Tibial artery (tissue), 4 donors: ENCODE results near the gene PLIN4.
A peak's percentile ranks its signal among the peaks of the same experiment; 100 is the strongest.

Experiments used
- DNase-seq, 2 donors: peaks; one replicate each; pipeline ENCODE4 v3.0.0-alpha.2; 2019
- H3K27ac ChIP-seq, 2 donors: fragments of 200-600 bp; sonication (generic) in 1 of 2; 1 replicate in 1 of 2; 2 replicates in 1 of 2; pipeline ENCODE4 v1.5.1; 2018 to 2019; ENCODE audit warnings: mild to moderate bottlenecking in 1 of 2
- H3K27me3 ChIP-seq, 2 donors: fragments of 200-600 bp; sonication (generic) in 1 of 2; one replicate each; pipeline versions ENCODE4 v1.5.1 to v1.6.0; 2016 to 2019
- H3K36me3 ChIP-seq, 3 donors: fragments of 200-600 bp; sonication (generic) in 2 of 3; one replicate each; pipeline ENCODE4 v1.5.1; 2016 to 2019; ENCODE audit warnings: mild to moderate bottlenecking in 2 of 3
- H3K4me1 ChIP-seq, 4 donors: fragments of 200-600 bp; sonication (generic) in 2 of 4; 1 replicate in 3 of 4; 2 replicates in 1 of 4; pipeline ENCODE4 v1.5.1; 2016 to 2019
- H3K4me3 ChIP-seq, 2 donors: fragments of 200-600 bp; sonication (generic) in 1 of 2; 1 replicate in 1 of 2; 2 replicates in 1 of 2; pipeline ENCODE4 v1.5.1; 2018 to 2019; ENCODE audit warnings: mild to moderate bottlenecking in 2 of 2
- H3K9me3 ChIP-seq, 3 donors: fragments of 200-600 bp; sonication (generic) in 1 of 3; one replicate each; pipeline ENCODE4 v1.5.1; 2016 to 2019
- CTCF ChIP-seq, 2 experiments: fragments of 200-600 bp in 1 of 2; fragments of 450-650 bp in 1 of 2; IDR thresholded peaks; one replicate each; pipeline ENCODE4 v1.5.1; 2017 to 2019; ENCODE audit warnings: antibody characterized with exemption in 2 of 2, mild to moderate bottlenecking in 1 of 2, moderate library complexity in 1 of 2
- intact Hi-C: fragments of 100-400 bp; cut with DNase I; formaldehyde crosslinking; loops from one replicate; pipeline ENCODE4 v1.15.0; 2023; ENCODE audit warnings: low total_unique reads

PLIN4 gene

DNA sequence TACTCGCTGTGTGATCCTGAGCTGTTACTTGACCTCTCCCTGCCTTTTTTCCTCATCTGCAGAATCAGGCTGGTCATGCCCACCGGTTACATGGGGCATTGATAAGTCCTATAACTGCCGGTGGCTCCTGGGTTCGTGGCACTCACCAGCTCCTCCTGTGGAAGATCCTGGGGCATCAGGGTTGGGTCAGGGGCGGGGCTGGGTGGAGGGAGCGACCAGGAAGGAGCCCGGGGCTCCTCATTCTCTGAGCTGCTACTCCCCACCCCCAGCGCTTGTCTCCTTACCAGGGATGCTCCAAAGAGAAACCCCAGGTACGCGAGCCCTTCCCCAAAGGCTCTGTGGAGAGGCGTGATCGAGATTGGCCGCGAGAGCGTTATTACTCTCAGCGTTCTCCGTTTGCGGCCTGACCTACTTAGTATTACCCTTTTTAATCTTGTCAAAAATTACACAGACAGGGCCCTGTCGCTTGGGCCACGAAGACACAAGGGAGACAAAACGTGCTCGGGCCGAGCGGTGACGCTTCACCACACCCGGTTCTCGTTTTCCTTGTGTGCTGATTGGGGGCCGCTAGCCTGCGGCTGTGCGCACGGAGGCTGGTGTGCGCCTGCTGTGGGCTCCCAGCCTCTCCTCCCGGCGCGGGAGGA is 35.4 kb downstream of the PLIN4 start:
- peaks cover 0 to 90% (median 32%) of the 10 kb centered on the region in 3 donors for H3K36me3 ChIP-seq

GRCh38 chr19:4477034-4477801 is 41.1 kb downstream of the PLIN4 start:
- no peak for TF ChIP-seq CTCF (IDR thresholded peaks at IDR 0.05)
- Histone ChIP-seq H3K4me3 (no peak overlapping the region), H3K36me3 (peaks cover 15 to 70% (median 37%) of the 10 kb centered on the region in 3 donors), H3K9me3 (no peaks in the 10 kb centered on the region), H3K4me1 (peaks cover 0 to 27% (median 25%) of the 10 kb centered on the region in 4 donors), H3K27me3 (no peaks in the 10 kb centered on the region), H3K27ac (no peak overlapping the region)
- intact Hi-C loops = no loop called here
- DNase-seq = no peak

More for the DNA sequence above, 35.4 kb downstream of the PLIN4 start:
- DNase-seq = no peak
- H3K27ac ChIP-seq = no peak overlapping the region
- no peaks in the 10 kb centered on the region for H3K27me3 ChIP-seq
- no peaks in the 10 kb centered on the region for H3K9me3 ChIP-seq
- intact Hi-C loops = no loop called here
- no peaks in the 10 kb centered on the region for H3K4me1 ChIP-seq
- H3K4me3 ChIP-seq = no peak overlapping the region
- TF ChIP-seq CTCF (IDR thresholded peaks at IDR 0.05) = no peak

DNA sequence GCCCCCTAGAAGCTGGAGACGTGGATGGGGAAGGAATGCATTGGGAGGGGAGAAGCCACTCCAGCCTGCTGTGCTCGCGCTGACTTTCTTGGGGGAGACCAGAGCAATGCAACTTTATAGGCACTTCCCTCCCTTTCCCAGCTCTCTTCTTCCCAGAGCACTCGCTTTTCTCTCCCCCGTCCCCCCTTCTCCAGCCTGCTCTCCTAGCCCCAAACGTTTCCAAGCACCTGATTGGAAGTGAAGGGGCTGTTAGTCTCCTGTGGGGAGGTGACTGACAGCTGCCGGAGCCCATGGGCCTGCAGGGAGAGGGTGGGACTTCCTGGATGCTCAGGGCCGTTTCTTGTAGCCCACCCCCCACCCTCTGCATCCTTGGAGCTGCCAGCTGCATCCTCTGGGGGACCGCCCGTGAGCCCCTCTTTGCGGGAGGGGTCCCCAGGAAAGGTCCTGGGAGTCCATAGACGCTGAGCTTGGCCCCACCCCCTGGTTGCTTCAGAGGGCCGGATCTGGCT is 43.7 kb downstream of the PLIN4 start:
- Histone ChIP-seq H3K27me3 (no peaks in the 10 kb centered on the region), H3K4me1 (peaks cover 0 to 31% (median 25%) of the 10 kb centered on the region in 4 donors), H3K36me3 (peaks cover 15 to 44% (median 28%) of the 10 kb centered on the region in 3 donors), H3K27ac (peak overlapping the region; percentile 22 to 30), H3K4me3 (peak overlapping the region; percentile 16 to 98), H3K9me3 (no peaks in the 10 kb centered on the region)
- no peak for TF ChIP-seq CTCF (IDR thresholded peaks at IDR 0.05)
- DNase-seq = no peak
- intact Hi-C loops = no loop called here

GRCh38 chr19:4473763-4474513 is 44.3 kb downstream of the PLIN4 start:
- no peaks in the 10 kb centered on the region for H3K27me3 ChIP-seq
- DNase-seq = no peak
- intact Hi-C loops = no loop called here
- peaks cover 0 to 31% (median 25%) of the 10 kb centered on the region in 4 donors for H3K4me1 ChIP-seq
- peaks cover 15 to 37% (median 27%) of the 10 kb centered on the region in 3 donors for H3K36me3 ChIP-seq
- no peaks in the 10 kb centered on the region for H3K9me3 ChIP-seq
- H3K4me3 ChIP-seq = peak overlapping the region; percentile 16 to 98
- peak overlapping the region; percentile 22 to 30 for H3K27ac ChIP-seq
- TF ChIP-seq CTCF (IDR thresholded peaks at IDR 0.05) = no peak

- Histone ChIP-seq H3K27ac (peak overlapping the region; percentile 63 to 77), H3K36me3 (peaks cover 15 to 30% (median 19%) of the 10 kb centered on the region in 3 donors), H3K9me3 (no peaks in the 10 kb centered on the region), H3K4me3 (peak overlapping the region; percentile 97 to 98), H3K27me3 (no peaks in the 10 kb centered on the region), H3K4me1 (peaks cover 0 to 31% (median 25%) of the 10 kb centered on the region in 4 donors)
- no peak for TF ChIP-seq CTCF (IDR thresholded peaks at IDR 0.05)
- intact Hi-C loops = no loop called here
- no peak for DNase-seq
These were observed 45.1 kb downstream of the PLIN4 start for GRCh38 chr19:4473011-4473762.
